Astrocyte of the spinal cord (primary cell): ENCODE results near the gene MAST4.
"Not testable (repeated sequence)": the region's sequence is repeated elsewhere in the genome, so short reads cannot be mapped to it uniquely, and the experiment has no call there.

ENCODE experiments used
- DNase-seq: peaks from one replicate; pipeline ENCODE4 v3.0.0; 2011; ENCODE audit warnings: low read depth, low spot score
- H3K4me3 ChIP-seq: 2 replicates; pipeline ENCODE4 v1.5.1; 2011; ENCODE audit warnings: low read depth, mild to moderate bottlenecking, low read length, moderate library complexity
- in situ Hi-C: cut with HindIII; loops from 2 replicates; pipeline ENCODE4 v1.10.0; 2017; ENCODE audit warnings: low sequenced_read_pairs
- TF ChIP-seq, protein P1 (sequence below): IDR thresholded peaks from 2 replicates; pipeline ENCODE4 v1.5.1; 2012; ENCODE audit warnings: low read depth, mild to moderate bottlenecking, low read length, inconsistent platforms

MAST4 gene

DNA sequence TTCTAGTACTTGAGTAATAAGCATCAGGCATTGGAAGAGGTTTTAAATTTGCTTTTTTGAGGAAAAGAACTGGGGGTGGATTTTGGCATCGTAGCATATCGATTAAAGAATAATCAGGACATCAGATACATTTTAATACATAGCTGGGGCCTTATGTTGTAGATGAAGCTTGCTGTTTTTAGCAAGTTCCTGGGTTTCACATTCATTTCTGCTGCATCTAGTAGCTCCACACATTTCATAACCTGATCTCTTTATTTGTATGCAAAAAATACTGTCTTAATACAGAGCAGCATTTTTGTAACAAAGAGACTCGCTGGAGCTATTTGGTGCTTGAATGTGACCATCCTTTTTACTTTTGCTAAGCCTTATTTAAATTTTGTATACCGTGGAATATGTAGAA, 571.9 kb downstream of the MAST4 start:
- TF ChIP-seq, protein P1, sequence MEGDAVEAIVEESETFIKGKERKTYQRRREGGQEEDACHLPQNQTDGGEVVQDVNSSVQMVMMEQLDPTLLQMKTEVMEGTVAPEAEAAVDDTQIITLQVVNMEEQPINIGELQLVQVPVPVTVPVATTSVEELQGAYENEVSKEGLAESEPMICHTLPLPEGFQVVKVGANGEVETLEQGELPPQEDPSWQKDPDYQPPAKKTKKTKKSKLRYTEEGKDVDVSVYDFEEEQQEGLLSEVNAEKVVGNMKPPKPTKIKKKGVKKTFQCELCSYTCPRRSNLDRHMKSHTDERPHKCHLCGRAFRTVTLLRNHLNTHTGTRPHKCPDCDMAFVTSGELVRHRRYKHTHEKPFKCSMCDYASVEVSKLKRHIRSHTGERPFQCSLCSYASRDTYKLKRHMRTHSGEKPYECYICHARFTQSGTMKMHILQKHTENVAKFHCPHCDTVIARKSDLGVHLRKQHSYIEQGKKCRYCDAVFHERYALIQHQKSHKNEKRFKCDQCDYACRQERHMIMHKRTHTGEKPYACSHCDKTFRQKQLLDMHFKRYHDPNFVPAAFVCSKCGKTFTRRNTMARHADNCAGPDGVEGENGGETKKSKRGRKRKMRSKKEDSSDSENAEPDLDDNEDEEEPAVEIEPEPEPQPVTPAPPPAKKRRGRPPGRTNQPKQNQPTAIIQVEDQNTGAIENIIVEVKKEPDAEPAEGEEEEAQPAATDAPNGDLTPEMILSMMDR: no peak
- no peak overlapping the region for H3K4me3 ChIP-seq
- in situ Hi-C loops: no loop called here
- DNase-seq: no peak

DNA sequence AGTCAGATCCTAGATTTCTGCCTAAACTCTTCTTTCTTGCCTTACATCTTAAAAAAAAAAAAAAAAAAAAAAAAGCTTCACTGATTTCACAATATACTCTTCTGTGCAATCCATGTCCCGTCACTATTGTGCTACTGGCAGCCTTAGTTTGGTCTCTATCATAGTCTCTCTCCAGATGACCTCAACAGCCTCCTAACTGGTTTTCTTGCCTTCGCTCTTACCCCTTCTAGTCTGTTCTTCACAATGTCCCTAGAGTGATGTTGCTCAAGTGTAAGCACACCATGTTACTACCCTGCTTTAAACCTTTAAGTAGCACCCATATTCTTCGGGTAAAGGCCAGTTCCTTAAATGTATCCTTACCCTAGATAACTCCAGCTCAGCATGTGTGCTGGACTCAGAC, 574.6 kb downstream of the MAST4 start:
- in situ Hi-C loops: no loop called here
- no peak overlapping the region for H3K4me3 ChIP-seq
- no peak for DNase-seq
- TF ChIP-seq, protein P1: no peak

DNA sequence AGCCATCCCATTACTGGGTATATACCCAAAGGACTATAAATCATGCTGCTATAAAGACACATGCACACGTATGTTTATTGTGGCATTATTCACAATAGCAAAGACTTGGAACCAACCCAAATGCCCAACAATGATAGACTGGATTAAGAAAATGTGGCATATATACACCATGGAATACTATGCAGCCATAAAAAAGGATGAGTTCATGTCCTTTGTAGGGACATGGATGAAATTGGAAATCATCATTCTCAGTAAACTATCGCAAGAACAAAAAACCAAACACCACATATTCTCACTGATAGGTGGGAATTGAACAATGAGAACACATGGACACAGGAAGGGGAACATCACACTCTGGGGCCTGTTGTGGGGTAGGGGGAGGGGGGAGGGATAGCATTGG, 577.2 kb downstream of the MAST4 start:
- DNase-seq, H3K4me3 ChIP-seq, in situ Hi-C loops: not testable (repeated sequence)

DNA sequence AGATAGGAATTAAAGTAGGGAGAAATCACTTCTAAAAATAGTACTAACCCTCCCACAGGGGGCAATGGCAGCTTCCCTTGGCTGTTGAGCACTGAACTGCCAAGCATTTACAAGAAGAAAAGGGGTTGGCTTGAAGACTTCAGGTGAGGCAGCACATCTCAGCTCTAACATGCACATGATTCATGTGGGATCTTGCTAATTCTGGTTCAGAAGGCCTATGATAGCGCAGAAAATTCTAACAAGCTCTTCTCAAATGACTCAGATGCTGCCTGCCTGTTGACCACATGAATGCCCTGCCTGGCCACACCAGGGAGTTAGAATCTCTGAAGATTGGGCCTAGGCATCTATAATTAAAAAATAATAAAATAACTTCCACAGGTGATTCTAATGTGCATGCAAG, 577.8 kb downstream of the MAST4 start:
- no peak for DNase-seq
- H3K4me3 ChIP-seq: no peak overlapping the region
- TF ChIP-seq, protein P1: no peak
- in situ Hi-C loops: no loop called here

DNA sequence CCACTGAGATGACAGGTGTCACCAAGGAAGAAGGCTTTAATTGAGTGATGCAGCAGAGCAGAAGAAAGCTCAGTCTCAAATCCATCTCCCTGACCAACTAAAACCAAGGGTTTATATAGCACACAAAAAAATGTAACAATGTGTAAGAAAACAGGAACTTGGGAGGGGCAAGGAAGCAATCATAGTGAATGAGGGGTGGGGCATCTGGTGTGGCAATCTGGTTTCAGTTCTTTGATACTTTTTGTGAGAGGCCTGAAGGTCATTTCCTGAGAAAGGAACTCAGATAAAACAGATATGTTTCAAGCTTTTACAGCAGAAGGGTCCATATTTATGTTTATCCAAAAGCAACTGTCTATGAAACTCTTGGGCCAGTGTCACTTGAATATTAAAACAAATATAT, 580.7 kb downstream of the MAST4 start:
- TF ChIP-seq, protein P1: no peak
- in situ Hi-C loops: no loop called here
- no peak overlapping the region for H3K4me3 ChIP-seq
- DNase-seq: no peak

DNA sequence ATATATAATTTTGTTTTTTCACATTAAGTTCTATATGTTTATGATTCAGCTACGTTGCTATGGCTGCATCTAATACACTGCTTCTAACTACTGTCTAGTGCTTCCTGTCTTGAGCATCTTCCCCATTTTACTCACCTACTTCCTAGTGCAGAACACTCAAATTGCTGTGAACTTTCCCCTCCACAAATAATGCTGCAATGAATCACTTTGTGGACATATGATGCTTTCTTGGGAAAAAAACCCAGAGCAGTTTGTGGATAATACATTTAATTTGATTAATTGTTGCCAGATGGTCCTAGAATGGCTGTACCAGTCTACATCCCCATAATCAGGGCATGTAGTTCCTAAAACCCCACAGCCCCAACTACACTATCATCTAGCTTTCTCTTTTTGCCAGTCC, 581.9 kb downstream of the MAST4 start:
- no peak overlapping the region for H3K4me3 ChIP-seq
- in situ Hi-C loops: no loop called here
- TF ChIP-seq, protein P1: no peak
- DNase-seq: no peak

DNA sequence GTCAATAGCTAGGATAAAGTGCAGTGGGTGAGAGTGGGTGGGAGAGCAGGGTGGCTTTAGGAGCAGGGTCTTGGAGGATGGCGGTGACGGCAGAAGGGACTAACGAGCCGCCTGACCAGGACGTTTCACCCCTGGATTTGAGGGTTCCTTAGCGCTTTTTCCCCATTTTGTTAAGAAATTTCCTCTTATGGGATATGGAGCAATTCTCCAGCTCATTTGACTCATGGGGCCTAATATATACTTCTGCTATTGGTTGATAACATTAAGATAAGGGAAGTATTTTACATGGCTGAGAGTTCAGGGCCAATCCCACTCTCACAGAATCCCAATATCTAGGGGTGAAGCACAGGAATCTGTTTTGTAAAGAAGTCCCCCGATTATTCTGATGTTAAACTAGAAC, 582.8 kb downstream of the MAST4 start:
- in situ Hi-C loops: no loop called here
- H3K4me3 ChIP-seq: no peak overlapping the region
- TF ChIP-seq, protein P1: no peak
- no peak for DNase-seq
